HUES6 (cell line): ENCODE measurements around the gene SDE2.
"Not testable (repeated sequence)": the region's sequence is repeated elsewhere in the genome, so short reads cannot be mapped to it uniquely, and the experiment has no call there.

ENCODE experiments used
- H3K27ac ChIP-seq: 2 replicates; pipeline ENCODE4 v1.7.0; 2013; ENCODE audit warnings: low read depth, mild to moderate bottlenecking, low read length, inconsistent platforms
- H3K27me3 ChIP-seq: 2 replicates; pipeline ENCODE4 v1.6.1; 2013; ENCODE audit warnings: low read length; ENCODE audit not compliant: control insufficient read depth, insufficient read depth
- H3K36me3 ChIP-seq: 2 replicates; pipeline ENCODE4 v1.6.1; 2013; ENCODE audit warnings: low read length; ENCODE audit not compliant: control insufficient read depth, insufficient read depth
- H3K4me1 ChIP-seq: 2 replicates; pipeline ENCODE4 v1.6.1; 2013; ENCODE audit warnings: low read length; ENCODE audit not compliant: control insufficient read depth, insufficient read depth
- H3K4me3 ChIP-seq: 2 replicates; pipeline ENCODE4 v1.5.1; 2013; ENCODE audit warnings: low read depth, low read length
- H3K9ac ChIP-seq: one replicate; pipeline ENCODE4 v1.6.1; 2013; ENCODE audit warnings: mild to moderate bottlenecking, low read length
- H3K9me3 ChIP-seq: 2 replicates; pipeline ENCODE4 v1.6.1; 2013; ENCODE audit warnings: low read depth, low read length; ENCODE audit not compliant: control insufficient read depth, insufficient read depth

SDE2 gene

GRCh38 chr1:226006686-226007085, 7.5 kb upstream of the SDE2 start:
- H3K9ac ChIP-seq = no peak overlapping the region
- no peaks in the 10 kb centered on the region for H3K36me3 ChIP-seq

DNA sequence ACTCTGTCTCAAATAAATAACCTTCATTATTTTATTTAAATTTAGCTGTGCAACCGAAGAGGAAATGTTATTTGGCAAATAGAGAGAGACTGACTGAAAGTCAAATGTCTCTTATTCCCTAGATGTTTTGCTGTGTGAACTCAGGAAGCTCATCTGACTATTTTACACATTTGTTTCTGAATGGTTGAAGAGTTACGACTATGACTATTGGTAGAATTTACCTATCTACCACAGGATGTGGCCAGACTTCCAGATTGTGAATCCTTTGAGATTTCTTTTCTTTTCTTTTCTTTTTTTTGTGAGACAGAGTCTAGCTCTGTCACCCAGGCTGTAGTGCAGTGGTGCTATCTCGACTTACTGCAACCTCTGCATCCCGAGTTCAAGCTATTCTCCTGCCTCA, 5.3 kb upstream of the SDE2 start:
- no peak overlapping the region for H3K4me3 ChIP-seq
- H3K27me3 ChIP-seq = no peaks in the 10 kb centered on the region
- H3K9ac ChIP-seq = no peak overlapping the region
- H3K4me1 ChIP-seq = peaks cover 21% of the 10 kb centered on the region
- no peaks in the 10 kb centered on the region for H3K36me3 ChIP-seq
- no peaks in the 10 kb centered on the region for H3K9me3 ChIP-seq
- H3K27ac ChIP-seq = no peak overlapping the region

More at GRCh38 chr1:226006686-226007085, 7.5 kb upstream of the SDE2 start:
- H3K4me3 ChIP-seq = no peak overlapping the region
- H3K27ac ChIP-seq = no peak overlapping the region
- H3K27me3 ChIP-seq = no peaks in the 10 kb centered on the region
- peaks cover 13% of the 10 kb centered on the region for H3K4me1 ChIP-seq
- H3K9me3 ChIP-seq = no peaks in the 10 kb centered on the region

DNA sequence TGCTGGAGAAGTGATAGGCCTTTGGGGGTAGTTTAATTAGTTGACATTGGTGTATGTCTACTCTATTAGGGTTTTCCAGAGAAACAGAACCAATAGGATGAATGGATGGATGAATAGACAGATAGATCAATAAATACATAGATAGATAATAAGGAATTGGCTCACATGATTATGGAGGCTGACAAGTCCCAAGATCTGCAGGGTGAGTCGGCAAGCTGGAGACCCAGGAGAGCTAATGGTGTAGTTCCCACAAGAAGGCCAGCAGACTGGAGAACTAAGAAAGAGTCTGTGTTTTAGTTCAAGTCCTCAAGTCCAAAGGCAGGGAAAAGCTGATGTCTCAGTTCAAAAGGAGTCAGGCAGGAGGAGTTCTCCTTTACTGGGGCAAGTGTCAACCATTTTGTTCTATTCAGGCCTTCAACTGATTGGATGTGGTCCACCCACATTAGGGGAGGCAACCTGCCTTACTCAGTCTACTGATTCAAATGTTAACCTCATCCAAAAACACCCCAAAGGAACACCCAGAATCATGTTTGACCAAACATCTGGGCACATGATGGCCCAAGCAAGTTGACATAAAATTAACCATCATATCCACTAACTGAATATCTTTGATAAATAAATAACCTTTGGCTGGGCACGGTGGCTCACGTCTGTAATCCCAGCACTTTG, 4.5 kb upstream of the SDE2 start:
- Histone ChIP-seq H3K9ac (no peak overlapping the region), H3K4me3 (no peak overlapping the region)

DNA sequence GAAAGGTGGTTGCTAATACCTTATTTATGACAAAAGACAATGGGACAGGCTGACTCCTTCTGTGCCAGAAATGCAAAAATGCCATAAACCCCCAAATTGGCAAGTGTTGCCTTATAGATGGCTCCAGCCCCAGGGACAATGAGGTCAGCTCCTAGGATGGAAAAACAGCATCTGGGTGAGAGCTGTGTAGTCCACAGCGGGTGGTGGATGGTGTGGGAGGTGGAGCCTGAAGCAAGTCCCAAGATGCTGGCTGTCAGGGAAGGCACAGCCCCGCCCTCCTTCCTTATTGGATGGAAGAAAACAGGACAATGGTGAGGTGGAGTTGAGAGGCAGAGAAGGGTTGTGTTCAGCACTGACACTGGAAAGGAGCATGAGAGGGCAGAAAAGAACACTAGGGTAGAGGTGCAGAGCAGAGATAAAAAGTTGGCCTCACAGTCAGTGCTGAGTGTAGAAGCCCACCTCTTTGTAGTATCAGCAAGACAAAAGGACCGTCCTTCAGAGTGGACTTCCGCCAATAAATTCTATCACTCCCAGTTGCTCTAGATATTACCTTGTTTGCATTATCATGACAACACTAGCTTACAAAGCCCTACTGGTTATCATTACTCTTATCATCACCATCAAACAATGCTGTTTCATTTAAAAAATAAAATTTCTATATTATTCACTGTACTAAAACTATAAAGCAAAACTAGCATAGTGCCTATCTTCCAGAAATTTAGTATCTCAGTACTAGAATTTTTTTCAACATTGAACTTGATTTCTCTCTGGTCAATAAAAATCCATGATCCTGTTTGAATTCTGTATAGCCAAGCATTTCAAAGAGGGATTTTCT, 3.7 kb upstream of the SDE2 start:
- Histone ChIP-seq H3K27me3 (no peaks in the 10 kb centered on the region), H3K4me3 (no peak overlapping the region), H3K9me3 (no peaks in the 10 kb centered on the region), H3K27ac (no peak overlapping the region), H3K36me3 (no peaks in the 10 kb centered on the region), H3K9ac (no peak overlapping the region), H3K4me1 (peaks cover 21% of the 10 kb centered on the region)

More for the DNA sequence above, 4.5 kb upstream of the SDE2 start:
- Histone ChIP-seq H3K27me3 (no peaks in the 10 kb centered on the region), H3K36me3 (no peaks in the 10 kb centered on the region), H3K9me3 (no peaks in the 10 kb centered on the region), H3K27ac (no peak overlapping the region), H3K4me1 (peaks cover 21% of the 10 kb centered on the region)

GRCh38 chr1:226001963-226002666, 3.0 kb upstream of the SDE2 start:
- Histone ChIP-seq H3K27me3 (no peaks in the 10 kb centered on the region), H3K4me3 (no peak overlapping the region), H3K4me1 (peaks cover 21% of the 10 kb centered on the region), H3K27ac (no peak overlapping the region), H3K9ac (no peak overlapping the region), H3K36me3 (no peaks in the 10 kb centered on the region), H3K9me3 (no peaks in the 10 kb centered on the region)

GRCh38 chr1:226001088-226001487, 1.9 kb upstream of the SDE2 start:
- Histone ChIP-seq H3K9me3 (no peaks in the 10 kb centered on the region), H3K9ac (no peak overlapping the region), H3K27ac (no peak overlapping the region), H3K27me3 (no peaks in the 10 kb centered on the region), H3K4me3 (no peak overlapping the region), H3K36me3 (no peaks in the 10 kb centered on the region), H3K4me1 (peaks cover 21% of the 10 kb centered on the region)

- not testable (repeated sequence) for H3K9ac ChIP-seq, H3K27ac ChIP-seq, H3K9me3 ChIP-seq, H3K4me3 ChIP-seq, H3K27me3 ChIP-seq, H3K36me3 ChIP-seq
- H3K4me1 ChIP-seq = peaks cover 21% of the 10 kb centered on the region
Observed at GRCh38 chr1:226000493-226001081, 1.4 kb upstream of the SDE2 start.

- Histone ChIP-seq H3K27me3 (no peaks in the 10 kb centered on the region), H3K27ac (peak overlapping the region; percentile 91), H3K36me3 (peaks cover 6% of the 10 kb centered on the region), H3K9ac (peak overlapping the region; percentile 59), H3K9me3 (no peaks in the 10 kb centered on the region), H3K4me3 (peak overlapping the region; percentile 51), H3K4me1 (peaks cover 21% of the 10 kb centered on the region)
Observed at GRCh38 chr1:225999912-226000337, 782 bp upstream of the SDE2 start.

DNA sequence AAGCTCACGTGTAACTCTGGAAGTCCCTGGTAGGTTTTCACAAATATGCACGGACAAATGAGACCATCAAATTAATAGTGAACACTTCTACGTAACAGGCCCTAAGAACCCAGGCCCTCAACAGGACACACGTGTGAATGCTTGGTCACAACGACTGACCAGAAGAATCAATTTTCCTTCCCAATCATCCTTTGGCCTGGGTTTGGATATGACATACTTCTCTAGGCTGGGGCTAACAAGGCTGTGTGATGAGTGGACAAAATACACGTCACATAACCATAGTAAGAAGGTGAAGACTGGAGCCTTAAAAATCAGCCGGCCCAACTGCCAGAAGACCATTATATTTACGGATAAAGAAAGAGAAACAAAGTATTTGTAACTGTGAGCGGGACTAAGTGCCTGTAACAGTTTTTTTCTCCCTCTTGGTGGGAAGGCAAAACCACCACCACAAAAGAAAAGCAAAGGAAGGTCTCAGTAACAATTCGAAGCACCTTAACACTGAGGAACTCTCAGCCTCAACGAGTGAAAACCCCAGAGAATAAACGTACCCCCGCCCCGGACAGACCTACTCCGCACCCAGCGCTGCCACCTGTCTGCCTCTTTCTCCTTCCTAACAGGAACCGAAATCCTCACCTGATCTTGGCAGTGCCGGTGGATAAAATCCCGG, 450 bp downstream of the SDE2 start:
- Histone ChIP-seq H3K27me3 (no peaks in the 10 kb centered on the region), H3K9ac (peak overlapping the region; percentile 94), H3K36me3 (peaks cover 17% of the 10 kb centered on the region), H3K4me3 (peak overlapping the region; percentile 98), H3K4me1 (peaks cover 21% of the 10 kb centered on the region), H3K27ac (peak overlapping the region; percentile 65; the same call in 1 of the 2 replicates), H3K9me3 (no peaks in the 10 kb centered on the region)

- H3K27ac ChIP-seq = no peak overlapping the region
- peaks cover 31% of the 10 kb centered on the region for H3K36me3 ChIP-seq
Observed at GRCh38 chr1:225996946-225997545, 2.1 kb downstream of the SDE2 start.

More at GRCh38 chr1:225996946-225997545, 2.1 kb downstream of the SDE2 start:
- Histone ChIP-seq H3K9me3 (no peaks in the 10 kb centered on the region), H3K4me1 (peaks cover 11% of the 10 kb centered on the region), H3K4me3 (no peak overlapping the region), H3K27me3 (no peaks in the 10 kb centered on the region), H3K9ac (no peak overlapping the region)
